GM19023 (cell line): Measurements from ENCODE around the gene CYBRD1.
A peak's percentile ranks its signal among the peaks of the same experiment; 100 is the strongest.
"Not testable (repeated sequence)": the region's sequence is repeated elsewhere in the genome, so short reads cannot be mapped to it uniquely, and the experiment has no call there.

ENCODE experiments used
- ATAC-seq: cut with Tn5 transposase; IDR thresholded peaks from one replicate; pipeline ENCODE4 v1.9.1; 2021; ENCODE audit warnings: mild to moderate bottlenecking, moderate library complexity; ENCODE audit not compliant: unreplicated experiment

The CYBRD1 gene

DNA sequence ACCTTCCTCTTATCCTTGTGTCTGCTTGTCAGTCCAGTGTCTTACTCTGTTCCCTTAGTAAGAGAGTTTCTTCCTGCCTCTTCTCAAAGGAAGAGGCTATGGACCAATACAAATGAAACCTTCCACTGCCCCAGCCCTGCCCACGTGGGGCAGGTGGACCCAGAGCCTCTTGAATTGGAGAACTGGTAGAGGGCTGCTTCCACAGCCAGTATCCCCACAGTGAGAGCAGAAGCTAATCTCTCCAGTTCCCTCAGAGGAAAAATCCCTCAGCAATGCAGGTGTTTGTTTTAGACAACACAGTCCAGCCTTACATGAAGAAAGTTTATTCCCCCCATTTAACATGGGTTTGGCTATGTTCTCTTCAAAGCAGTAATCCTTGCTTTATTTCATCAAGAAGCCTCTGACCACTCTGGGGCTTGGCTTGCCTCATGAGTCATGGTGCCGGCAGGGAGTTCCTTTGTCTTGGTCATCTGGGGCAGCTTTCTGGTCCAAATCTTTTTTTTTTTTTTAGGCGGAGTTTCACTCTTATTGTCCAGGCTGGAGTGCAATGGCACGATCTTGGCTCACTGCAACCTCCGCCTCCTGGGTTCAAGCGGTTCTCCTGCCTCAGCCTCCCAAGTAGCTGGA is 6.5 kb upstream of the CYBRD1 start:
- no peak for ATAC-seq

DNA sequence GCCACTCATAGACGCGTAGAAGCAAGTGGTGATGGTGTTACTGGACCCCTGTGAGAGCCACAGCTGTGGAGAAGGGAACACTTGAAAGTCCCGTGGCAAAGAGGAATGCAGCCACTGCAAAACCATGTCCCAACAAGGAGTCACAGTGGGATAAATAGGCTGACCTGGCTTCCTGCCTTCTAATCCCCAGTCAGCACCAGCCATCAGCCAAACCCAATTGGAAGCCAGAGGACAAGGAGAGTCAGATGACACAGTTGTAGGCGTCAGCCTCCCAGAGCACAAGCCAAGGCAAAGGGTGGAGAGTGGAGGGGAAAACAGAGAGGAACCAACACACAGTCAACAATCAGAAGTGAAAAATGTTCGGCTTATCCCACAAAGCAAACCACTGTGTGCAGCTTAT is 5.5 kb upstream of the CYBRD1 start:
- ATAC-seq, result no peak

DNA sequence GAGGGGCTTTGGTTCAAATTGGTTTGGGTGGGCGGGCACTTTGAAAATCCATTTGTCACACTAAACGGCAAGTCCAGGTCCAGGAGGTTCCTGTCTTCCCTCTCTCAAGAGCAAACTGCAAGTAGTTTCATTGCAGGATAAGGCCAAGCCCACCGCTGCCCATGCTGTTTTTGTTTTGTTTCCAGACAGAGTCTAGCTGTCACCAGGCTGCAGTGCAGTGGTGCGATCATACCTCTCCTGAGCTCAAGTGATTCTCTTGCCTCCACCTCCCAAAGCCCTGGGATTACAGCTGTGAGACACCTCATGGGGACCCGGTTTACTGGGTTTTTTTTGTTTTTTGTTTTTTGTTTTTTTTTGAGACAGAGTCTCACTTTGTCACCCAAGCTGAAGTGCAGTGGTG is 1.8 kb upstream of the CYBRD1 start:
- no peak for ATAC-seq

DNA sequence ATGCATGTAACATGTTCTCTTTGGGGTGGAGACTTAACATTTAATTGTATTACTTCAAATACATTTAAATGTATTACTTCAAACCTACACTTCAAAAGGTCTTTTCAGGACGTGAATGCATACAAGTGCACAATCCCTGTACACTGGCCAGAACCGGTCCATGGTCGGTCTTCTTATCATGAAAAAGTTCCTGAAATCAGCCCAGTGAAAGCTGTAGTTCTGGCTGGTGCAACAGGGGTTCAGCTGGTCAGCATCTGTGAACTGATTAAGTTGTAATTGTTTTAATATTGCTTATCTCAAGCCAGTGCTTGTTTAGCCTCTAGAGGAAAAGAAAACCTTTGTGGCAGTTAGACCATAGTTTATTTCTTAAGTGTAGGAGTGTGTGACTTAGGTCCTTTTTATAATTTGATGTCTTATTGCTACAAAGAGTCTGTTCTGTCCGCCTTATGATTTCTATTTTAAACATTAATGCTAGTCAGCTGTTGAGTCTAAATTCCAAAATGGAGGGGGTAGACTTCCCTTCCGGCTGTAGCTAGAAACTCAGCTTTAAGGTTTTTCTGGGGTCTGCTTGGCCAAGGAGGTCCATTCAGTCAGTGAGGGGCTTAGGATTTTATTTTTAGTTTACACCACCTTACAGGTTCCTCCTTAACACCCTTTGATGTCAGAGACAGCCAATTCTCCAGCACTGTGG is 768 bp upstream of the CYBRD1 start:
- no peak for ATAC-seq

DNA sequence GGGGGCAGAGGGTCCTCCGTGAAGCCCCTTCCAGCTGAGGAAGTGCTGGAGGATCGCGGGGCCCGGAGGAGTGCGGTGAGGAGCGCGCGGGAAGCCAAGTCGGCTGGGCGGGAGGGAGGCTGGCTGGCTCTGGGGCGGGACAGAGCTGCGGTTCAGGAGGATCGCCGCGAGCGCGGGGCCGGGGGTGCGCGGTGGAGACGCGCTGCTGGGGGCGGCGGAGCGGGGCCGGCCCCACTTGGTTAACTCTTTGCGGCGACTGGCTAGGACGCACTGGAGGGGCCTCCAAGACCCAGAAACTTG is 464 bp downstream of the CYBRD1 start:
- peak; percentile 40 for ATAC-seq

DNA sequence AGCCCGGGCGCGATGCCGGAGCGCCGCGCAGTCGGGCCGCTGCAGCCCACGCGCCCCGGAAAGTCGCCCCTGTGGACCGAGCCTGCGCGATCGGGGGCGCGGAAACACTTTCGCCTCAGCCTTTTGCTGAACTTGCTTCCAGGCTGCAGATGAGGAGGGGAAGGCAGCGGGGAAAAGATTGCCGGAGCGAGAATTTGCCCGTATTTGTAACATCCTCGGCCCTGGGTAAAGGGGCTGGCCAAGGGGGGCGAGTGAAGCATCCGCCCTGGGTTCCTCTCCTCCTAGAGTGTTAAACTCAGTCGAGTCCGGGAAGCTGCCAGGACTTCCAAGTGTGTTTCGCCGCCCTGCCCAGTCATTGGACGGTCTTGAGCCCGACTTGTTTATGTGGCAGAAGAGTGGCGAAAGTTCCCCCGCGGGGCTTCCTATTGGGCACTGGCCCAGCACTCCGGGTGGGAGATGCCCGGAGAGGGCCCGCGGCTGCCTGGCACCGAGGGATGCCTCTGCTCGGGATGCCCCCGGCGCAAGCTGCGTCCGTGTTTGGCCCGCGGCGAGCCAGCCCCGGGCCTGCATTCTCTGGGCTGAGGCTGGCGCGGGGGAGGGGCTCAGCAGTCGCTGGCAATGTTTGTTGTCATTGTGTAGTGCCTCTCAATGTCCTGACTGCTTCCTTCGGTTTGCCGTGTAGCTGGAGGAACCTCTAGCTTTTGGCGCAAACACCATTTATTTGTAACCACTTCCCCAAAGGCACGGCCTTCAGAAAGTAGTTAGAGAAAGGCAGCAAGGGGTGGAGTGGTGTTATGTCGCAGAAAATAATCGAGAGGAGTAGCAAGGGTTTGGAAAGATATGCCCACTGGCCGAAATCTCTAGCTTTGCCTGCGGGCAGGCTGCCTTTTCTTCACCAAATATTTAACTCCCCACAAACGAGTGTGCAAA is 1.1 kb downstream of the CYBRD1 start:
- ATAC-seq, result peak; percentile 45

DNA sequence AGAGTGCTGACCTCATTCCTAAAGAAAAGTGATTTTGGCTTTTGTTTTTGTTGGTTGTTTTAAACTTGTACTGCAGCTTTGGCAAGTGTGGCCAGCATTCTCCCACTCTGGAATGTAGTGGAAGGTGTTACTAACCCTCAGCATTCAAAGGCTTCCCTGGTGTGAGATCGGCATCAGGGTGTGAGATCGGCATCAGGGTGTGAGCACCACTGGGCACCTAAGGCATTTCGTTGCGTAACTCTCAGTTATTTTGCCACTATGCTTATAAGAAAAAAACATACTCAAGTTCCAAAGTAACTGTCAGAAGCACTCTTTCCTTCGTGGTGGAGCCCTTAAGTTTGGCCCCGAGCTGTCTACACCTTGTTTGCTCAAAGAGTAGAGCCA is 1.7 kb downstream of the CYBRD1 start:
- no peak for ATAC-seq

DNA sequence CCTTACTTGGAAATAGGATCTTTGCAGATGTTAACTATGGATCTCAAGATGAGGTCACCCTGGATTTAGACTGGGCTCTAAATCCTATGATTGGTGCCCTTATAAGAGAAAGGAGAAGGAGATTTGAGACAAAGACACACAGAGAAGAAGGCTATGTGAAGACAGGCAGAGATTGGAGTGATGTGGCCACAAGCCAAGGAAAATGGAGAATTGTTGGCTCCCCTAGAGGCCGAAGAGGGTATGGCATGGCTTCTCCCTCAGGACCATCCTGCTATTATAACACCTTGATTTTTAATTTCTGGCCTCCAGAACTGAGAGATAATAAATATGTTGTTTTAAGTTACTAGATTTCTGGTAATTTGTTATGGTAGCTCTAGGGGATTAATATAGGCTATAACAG is 7.6 kb downstream of the CYBRD1 start:
- ATAC-seq, result no peak

DNA sequence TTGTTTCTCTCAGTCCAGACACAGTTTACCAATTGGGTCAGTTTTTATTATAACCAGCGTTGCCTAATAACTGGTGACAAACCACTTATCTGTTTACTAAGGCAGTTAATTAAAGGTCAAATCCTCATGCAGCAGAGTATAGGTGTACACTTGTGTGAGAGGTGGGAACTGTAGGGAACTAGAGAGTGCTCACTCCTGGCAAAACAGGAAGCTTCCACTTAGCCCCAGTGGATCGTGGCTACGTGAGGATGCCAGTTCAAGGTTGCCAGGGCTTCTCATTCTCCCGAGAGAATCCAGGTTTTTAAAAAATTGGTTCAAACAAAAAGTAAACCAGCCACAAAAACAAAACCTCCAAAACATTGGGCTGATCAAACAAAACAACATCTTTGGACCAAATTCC is 8.1 kb downstream of the CYBRD1 start:
- no peak for ATAC-seq

DNA sequence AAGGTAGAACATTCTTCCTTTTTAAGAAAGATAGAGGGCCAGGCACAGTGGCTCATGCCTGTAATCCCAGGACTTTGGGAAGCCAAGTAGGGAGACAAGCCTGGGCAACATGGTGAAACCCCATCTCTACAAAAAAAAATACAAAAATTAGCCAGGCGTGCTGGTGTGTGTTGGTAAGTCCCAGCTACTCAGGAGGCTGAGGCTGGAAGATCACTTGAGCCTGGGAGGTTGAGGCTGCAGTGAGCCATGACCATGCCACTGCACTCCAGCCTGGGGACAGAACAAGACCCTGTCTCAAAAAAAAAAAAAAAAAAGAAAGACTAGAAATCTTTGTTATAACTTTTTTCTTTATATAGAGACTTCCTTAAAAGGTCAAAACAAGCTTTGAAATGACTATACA is 8.6 kb downstream of the CYBRD1 start:
- ATAC-seq, result not testable (repeated sequence)

DNA sequence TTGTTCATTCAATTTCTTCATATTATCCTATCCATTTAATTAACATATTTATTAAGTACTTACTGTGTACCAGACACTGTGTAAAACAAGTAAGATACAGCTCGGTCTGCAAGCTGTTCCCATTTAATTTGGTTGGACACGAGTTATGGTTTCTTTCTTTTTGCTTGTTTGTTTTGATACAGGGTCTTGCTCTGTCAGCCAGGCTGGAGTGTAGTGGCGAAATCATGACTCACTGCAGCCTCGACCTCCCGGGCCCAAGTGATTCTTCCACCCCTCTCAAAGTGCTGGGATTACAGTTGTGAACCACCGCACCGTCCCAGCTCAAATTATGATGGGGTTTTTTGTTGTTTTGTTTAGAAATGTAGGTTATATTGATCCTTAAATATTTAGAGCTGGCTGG is 9.0 kb downstream of the CYBRD1 start:
- ATAC-seq, result no peak

DNA sequence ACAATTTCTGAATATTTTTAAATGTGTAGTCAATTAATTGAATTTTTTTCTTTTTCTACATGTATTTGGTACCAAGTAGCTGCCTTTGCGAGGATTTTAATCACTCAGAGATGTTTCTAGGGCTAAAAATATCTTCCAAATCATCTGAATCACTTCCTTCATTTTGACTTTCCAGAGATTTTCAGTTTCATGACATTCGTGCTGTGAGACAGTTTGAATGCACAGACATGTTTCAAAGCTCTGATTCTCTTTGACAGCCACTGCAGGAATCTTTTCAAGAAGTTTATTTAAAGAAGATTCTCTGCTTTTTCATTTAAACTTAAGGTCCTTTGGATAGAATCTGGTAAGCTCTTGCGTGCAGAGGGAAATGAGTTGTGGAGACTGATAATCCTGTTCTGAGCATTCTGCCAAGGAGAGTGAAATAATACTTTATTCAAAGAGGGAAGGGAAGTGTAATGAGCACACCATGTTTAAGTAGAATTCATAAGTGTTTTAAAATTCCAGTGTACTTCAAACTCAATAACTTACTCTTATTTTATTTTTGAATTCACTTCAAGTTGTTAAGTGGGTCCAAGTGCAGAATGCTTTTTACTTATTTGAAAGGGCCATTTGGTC is 9.7 kb downstream of the CYBRD1 start:
- ATAC-seq, result no peak

DNA sequence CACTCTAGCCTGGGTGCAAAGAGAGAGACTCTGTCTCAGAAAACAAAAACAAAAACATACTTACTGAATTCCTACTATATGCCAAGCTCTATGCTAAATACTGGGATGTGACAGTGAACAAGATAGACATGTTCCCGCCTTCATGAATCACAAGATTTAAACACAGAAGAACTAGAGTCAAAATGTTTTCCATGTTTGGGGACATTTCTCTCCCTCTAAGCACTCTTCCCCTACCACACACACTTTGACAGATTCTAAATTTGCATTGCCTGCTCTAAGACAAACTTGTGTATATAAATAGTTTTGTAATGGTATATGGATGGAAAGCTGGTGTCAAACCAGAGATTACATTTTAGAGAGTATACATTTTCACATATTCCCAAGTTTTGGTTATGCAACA is 11.1 kb downstream of the CYBRD1 start:
- no peak for ATAC-seq

DNA sequence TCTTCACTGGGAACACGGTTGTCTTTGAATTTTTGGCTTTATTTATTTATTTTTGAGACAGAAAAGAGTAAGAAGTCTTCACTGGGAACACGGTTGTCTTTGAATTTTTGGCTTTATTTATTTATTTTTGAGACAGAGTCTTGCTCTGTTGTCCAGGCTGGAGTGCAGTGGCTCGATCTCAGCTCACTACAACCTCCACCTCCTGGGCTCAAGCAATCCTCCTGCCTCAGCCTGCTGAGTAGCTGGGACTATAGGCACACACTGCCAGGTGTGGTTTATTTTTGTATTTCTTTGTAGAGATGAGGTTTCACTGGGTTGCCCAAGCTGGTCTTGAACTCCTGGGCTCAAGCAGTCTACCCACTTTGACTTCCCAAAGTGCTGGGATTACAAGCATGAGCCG is 13.3 kb downstream of the CYBRD1 start:
- ATAC-seq, result not testable (repeated sequence)

DNA sequence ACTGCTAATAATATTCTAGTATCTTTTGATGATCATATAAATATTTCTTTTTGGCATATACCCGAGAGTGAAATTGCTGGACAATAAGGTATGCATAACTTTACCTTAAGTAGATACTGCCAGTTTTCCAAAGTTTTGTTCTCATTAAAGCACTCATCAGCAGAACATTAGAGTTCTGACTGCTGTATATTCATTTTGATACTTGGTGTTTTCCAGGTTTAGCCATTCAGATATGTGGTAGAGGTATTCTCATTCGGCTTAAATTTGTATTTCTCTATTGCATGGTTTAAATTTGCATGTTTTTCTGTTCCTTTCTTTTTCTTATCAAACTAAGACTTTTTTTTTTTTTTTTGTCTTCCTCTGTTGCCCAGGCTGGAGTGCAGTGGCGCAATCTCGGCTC is 18.2 kb downstream of the CYBRD1 start:
- ATAC-seq, result peak; percentile 58

DNA sequence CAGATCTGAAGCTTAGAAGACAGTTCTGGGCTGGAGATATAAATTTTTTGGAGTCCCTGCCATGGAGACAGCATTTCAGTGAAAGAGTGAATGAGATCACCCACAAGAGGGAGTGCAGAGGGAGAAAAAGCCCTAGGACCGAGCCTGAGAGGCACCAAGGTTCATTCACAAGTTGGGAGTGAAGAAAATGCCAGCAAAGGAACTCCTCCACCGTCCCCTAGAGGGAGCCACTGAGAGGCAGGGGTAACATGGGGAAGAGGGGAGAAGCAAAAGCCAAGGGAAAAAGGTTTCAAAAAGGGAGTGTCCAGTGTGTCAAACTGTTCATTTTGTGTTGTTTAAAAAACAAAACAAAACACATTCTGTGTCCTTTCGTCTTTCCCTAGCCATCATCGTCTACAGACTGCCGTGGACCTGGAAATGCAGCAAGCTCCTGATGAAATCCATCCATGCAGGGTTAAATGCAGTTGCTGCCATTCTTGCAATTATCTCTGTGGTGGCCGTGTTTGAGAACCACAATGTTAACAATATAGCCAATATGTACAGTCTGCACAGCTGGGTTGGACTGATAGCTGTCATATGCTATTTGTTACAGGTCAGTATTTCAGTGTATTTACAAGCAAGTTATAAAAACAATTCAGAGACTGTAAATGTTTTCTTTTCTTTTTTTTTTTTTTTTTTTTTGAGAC is 19.1 kb downstream of the CYBRD1 start:
- no peak for ATAC-seq

DNA sequence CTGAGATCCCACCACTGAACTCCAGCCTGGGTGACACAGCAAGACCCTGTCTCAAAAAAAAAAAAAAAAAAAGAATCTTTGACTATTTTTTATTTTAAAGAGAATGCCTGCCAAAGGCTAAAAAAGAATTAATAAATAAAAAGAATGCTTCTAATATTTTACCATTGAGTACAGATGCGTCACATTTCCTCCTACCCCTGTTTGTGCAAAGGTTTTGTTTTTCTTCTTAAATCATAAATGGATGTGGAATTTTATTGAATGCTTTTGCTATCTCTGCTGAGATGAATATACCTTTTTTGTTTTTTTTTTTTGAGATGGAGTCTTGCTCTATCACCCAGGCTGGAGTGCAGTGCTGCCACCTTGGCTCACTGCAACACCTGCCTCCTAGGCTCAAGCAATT is 22.8 kb downstream of the CYBRD1 start:
- no peak for ATAC-seq

DNA sequence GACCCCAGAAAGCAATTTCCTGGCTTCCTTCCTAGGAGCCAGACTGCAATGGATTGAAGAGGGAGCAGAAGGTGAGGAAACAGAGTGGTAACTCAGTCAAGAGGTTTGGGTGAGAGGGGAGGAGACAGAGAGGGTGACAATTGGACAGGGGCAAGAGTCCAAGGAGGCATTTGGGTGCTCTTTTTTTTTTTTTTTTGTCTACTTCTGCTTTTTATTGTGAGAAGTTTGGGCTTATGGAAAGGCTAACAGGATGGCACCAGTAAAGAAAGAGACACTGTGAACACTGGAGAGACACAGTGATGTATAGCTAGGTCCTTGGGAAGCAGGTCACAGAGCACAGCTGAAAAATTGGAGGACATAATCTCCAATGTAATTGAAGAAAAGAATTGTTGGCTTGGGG is 25.0 kb downstream of the CYBRD1 start:
- no peak for ATAC-seq

DNA sequence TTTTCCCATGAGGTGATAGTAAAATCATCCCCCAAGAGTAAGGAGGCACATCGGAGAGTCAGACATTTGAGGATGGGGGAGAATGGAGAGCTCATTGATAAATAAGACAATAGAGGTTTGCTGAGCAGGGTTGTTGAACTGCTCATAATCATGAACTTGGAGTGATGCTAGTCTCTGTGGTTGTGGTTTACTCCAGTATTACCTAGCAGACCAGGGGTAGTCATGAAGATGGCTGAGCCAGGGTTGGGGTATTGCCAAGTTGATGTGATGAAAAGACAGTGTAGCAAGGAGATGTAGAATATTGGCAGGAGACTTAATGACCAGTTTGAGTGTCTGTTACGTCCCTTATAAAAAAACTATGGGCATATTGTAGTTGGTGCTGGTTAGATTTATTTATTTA is 25.4 kb downstream of the CYBRD1 start:
- no peak for ATAC-seq

DNA sequence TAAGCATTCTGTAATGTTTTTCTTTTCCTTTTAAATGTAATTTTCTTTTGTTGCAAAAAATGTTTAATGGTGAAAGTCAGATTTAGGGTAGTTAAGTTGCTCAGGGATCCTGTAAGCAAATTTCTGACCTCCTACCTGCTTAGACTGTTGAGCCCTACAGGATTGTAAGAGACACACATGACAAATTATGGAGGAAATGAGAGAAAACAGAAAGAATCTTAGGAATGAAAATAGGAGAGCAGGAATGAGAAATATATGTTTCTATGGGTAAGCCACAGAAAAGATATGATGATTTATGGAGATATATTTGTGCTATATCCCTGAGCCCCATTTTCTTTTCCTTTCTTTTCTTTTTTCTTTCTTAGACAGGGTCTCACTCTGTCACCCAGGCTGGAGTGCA is 28.3 kb downstream of the CYBRD1 start:
- ATAC-seq, result no peak

DNA sequence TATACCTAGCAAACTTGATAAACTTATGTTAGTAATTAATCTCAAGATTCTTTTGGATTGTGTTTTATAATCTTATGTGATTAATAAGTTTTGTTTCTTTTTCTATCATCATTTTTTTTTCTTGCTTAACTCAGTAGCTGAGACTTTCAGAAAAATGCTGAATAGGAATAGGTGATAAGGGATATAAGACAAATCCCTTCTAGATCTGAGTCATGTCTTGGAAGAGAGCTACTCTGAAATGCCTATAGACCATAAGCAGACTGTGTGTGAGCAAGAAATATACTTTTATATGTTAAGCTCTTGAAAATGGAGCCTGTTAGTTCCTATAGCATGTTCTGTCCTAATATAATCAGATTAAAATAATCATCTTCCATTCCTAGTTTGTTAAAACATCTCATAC is 29.6 kb downstream of the CYBRD1 start:
- ATAC-seq, result no peak
